DOHH2 (cell line): Measurements from ENCODE around the gene GABARAPL2.

Experiments used
- EZH2phosphoT487 ChIP-seq: fragments of 200-600 bp; sonication (generic); IDR thresholded peaks from 2 replicates; pipeline ENCODE4 v1.6.1; 2017; ENCODE audit warnings: borderline replicate concordance, mild to moderate bottlenecking, antibody characterized with exemption, low read length, moderate library complexity, mixed read lengths
- TF ChIP-seq, protein P1 (sequence below): fragments of 200-600 bp; sonication (generic); IDR thresholded peaks from one replicate; pipeline ENCODE4 v1.5.1; 2014; ENCODE audit warnings: antibody characterized with exemption, mild to moderate bottlenecking, low read depth, low read length; ENCODE audit not compliant: poor library complexity, severe bottlenecking

DNA sequence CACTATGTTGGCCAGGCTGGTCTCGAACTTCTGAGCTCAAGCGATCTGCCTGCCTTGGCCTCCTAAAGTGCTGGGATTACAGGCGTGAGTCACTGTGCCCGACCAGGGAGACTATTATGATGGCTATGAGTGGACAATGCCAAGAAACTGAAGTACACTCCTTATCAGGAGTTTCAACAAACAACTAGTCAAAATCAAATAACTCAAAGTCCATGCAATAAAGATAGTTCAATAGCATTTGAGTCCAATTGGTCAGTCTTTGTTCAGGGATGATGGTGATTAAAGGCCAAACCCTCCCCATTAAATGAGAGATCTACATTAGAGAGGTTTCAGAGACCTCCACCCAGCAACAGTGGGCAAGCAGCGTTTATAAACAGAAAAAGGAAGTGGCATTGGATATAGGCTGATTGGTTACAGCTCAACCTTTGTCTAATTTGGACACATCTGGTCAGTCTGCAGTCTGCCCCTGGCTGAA, 38.3 kb upstream of the GABARAPL2 start:
- TF ChIP-seq, protein P1, sequence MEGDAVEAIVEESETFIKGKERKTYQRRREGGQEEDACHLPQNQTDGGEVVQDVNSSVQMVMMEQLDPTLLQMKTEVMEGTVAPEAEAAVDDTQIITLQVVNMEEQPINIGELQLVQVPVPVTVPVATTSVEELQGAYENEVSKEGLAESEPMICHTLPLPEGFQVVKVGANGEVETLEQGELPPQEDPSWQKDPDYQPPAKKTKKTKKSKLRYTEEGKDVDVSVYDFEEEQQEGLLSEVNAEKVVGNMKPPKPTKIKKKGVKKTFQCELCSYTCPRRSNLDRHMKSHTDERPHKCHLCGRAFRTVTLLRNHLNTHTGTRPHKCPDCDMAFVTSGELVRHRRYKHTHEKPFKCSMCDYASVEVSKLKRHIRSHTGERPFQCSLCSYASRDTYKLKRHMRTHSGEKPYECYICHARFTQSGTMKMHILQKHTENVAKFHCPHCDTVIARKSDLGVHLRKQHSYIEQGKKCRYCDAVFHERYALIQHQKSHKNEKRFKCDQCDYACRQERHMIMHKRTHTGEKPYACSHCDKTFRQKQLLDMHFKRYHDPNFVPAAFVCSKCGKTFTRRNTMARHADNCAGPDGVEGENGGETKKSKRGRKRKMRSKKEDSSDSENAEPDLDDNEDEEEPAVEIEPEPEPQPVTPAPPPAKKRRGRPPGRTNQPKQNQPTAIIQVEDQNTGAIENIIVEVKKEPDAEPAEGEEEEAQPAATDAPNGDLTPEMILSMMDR = no peak
- TF ChIP-seq EZH2phosphoT487 = no peak
